LNCaP clone FGC (cell line): ENCODE measurements around the gene MOXD1.
"Not testable (repeated sequence)": the region's sequence is repeated elsewhere in the genome, so short reads cannot be mapped to it uniquely, and the experiment has no call there.

Source experiments
- DNase-seq: peaks from one replicate; pipeline ENCODE4 v3.0.0-alpha.2; 2011; ENCODE audit warnings: low read depth
- H3K4me3 ChIP-seq: 2 replicates; pipeline ENCODE4 v1.5.1; 2011; ENCODE audit warnings: mild to moderate bottlenecking, low read depth, low read length, control low read depth
- TF ChIP-seq, protein P1 (sequence below): IDR thresholded peaks from 2 replicates; pipeline ENCODE4 v1.5.1; 2012; ENCODE audit warnings: mild to moderate bottlenecking; ENCODE audit not compliant: control insufficient read depth, insufficient read depth; ENCODE audit errors: extremely low read depth

MOXD1 gene

DNA sequence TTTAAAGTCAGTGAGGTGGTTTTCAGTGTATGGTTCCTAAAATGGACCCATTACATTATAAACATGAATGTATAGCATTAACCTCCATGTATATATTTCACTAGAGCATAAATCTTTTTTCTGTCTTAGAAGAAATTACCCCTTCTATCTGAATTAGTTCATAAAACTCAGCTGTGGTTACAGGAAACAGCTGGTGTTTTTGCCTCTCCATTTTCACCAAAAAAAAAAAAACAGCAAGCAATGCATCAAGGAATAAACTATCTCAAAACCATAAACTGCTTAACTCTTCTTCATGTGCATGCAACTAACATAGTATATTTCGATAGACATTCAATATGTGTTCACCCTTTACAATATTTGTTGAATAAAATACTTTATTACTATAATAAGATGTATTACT, 40.2 kb downstream of the MOXD1 start:
- no peak overlapping the region for H3K4me3 ChIP-seq
- DNase-seq = no peak
- TF ChIP-seq, protein P1, sequence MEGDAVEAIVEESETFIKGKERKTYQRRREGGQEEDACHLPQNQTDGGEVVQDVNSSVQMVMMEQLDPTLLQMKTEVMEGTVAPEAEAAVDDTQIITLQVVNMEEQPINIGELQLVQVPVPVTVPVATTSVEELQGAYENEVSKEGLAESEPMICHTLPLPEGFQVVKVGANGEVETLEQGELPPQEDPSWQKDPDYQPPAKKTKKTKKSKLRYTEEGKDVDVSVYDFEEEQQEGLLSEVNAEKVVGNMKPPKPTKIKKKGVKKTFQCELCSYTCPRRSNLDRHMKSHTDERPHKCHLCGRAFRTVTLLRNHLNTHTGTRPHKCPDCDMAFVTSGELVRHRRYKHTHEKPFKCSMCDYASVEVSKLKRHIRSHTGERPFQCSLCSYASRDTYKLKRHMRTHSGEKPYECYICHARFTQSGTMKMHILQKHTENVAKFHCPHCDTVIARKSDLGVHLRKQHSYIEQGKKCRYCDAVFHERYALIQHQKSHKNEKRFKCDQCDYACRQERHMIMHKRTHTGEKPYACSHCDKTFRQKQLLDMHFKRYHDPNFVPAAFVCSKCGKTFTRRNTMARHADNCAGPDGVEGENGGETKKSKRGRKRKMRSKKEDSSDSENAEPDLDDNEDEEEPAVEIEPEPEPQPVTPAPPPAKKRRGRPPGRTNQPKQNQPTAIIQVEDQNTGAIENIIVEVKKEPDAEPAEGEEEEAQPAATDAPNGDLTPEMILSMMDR = no peak

DNA sequence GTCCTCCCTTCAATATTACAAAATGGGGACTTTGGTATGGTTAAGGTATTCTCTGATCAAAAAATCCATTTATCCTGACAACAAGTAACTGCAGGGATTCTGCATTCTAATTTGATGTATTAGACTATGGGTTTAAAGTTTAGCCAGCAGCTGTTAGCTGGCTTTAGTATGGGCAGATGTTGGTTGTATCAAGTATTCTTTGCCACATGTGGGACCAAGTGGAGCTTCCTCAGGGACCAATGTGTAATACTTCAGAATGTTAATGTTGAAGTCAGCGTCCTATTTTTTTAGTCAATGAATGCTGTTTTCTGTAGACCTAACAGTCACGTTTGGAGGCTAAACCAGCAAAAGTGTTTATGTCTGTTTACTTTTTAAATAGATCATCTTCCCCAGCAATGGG, 41.4 kb downstream of the MOXD1 start:
- H3K4me3 ChIP-seq = no peak overlapping the region
- no peak for DNase-seq
- TF ChIP-seq, protein P1 = no peak

DNA sequence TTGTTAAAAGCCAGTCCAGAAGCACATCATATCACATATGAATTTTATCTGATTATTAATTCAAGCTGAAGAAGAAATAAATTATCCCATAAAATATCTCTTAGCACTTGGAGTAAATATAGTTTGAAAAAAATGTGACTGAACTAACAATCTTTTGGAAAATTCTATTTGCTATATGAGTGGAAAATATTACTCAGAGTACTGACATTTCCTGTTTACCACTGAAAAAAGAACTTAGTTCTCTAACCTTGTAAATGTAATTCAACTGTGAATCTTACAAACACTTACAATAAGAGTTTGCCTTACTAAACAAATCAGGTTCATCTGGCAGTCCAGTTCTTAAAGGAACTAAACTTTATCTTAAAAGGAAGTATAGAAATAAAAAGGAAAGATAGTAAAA, 44.2 kb downstream of the MOXD1 start:
- no peak overlapping the region for H3K4me3 ChIP-seq
- TF ChIP-seq, protein P1 = no peak
- no peak for DNase-seq

DNA sequence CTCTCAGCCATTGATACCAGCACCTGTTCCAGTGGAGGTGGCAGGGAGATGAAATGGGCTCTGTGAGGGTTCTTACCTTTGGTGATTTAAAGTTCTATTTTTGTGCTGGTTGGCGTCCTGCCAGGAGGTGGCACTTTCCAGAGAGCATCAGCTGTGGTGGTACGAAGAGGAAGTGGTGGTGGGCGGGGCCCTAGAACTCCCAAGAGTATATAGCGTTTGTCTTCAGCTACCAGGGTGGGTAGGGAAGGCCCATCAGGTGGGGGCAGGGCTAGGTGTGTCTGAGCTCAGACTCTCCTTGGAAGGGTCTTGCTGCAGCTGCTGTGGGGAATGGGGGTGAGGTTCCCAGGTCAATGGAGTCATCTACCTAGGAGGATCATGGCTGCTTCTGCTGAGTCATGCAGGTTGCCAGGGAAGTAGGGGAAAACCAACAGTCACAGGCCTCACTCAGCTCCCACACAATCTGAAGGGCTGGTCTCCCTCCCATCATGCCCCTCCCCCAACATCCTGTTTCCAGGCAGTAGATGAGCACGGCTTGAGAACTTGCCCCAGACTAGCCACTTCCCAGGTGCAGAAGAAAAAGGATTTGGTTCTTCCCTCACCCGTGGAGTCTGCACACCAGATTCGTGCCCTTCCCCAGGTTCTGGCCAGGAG, 46.6 kb downstream of the MOXD1 start:
- no peak for DNase-seq
- TF ChIP-seq, protein P1 = no peak
- H3K4me3 ChIP-seq = no peak overlapping the region

DNA sequence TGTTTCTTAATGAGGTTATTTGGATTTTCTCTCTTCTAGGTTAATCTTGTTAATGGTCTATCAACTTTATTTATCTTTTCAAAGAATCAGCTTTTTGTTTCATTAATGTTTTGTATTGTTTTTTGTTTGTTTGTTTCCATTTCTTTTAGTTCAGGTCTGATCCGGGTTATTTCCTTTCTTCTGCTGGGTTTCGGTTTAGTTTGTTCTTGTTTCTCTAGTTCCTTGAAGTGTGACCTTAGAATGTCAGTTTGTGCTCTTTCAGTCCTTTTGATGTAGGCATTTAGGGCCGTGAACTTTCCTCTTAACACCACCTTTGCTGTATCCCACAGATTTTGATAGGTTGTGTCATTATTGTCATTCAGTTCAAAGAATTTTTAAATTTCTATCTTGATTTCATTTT, 49.3 kb downstream of the MOXD1 start:
- DNase-seq, H3K4me3 ChIP-seq: not testable (repeated sequence)

DNA sequence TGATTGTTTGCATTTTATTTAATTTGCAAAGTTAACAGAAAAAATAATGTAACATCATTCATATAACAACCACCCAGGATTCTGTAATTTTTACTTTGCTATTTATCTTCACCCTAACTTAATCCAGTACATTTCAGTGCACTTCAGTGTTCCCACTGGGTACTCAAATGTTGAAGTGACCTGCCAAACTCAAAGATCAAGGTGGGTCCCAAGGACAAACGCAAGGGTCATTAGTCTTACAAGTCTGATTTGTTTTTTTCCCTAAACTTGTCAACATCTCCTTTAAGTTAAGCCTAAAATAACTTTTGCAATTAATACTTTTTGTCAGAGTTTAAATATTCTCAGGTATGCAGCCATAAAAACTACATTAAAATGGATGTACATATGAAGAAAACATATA, 53.0 kb downstream of the MOXD1 start:
- TF ChIP-seq, protein P1 = no peak
- no peak for DNase-seq
- H3K4me3 ChIP-seq = no peak overlapping the region

DNA sequence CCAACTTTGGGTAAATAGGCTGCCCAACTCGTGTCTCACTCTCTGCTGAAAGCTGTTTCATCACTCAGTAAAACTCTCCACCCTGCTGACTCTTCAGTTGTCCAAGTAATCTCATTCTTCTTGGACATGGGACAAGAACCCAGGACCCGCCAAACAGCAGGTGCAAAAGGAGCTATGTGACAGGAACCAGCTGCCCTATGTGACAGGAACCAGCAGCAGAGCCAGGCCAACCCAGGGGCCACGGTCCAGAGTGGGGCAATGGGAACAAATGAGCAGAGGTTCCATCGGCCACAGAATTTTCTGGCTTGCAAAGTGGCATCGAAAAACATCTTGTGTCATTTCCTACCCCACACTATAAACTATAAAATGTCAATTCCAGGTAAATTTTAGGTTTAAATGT, 56.5 kb downstream of the MOXD1 start:
- TF ChIP-seq, protein P1 = no peak
- H3K4me3 ChIP-seq = no peak overlapping the region
- DNase-seq = no peak

DNA sequence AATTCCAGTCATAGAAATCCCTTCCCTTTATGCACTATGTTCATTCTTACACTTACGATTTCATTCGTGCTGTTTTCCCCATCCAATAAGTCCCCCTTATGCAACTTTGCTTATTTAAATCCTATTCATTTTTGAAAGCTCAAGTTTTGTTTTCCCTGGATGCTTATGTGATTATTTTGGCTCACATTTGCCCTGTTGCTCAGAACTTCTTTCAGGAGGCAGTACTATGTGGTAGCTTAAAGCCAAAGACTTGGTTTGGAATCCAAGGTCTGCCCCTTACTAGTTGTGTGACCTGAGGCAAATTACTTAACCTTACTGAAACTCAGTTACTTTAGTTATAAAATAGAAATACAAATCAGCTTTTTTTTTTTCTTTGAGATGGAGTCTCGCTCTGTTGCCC, 59.6 kb downstream of the MOXD1 start:
- TF ChIP-seq, protein P1 = no peak
- H3K4me3 ChIP-seq = no peak overlapping the region
- DNase-seq = no peak
